ENCODE results near the gene BCKDHA.
"Not testable (repeated sequence)": the region's sequence is repeated elsewhere in the genome, so short reads cannot be mapped to it uniquely, and the experiment has no call there.

The BCKDHA gene

GRCh38 chr19:41427647-41428480, 30.2 kb downstream of the BCKDHA start:
- peak; percentile 48 for DNase-seq

GRCh38 chr19:41428481-41428859, 30.9 kb downstream of the BCKDHA start:
- DNase-seq, result no peak

GRCh38 chr19:41430922-41431321, 33.3 kb downstream of the BCKDHA start:
- no peak for DNase-seq

- DNase-seq, result peak; percentile 7
Observed at GRCh38 chr19:41431426-41432386, 34.1 kb downstream of the BCKDHA start.

GRCh38 chr19:41433171-41433570, 35.6 kb downstream of the BCKDHA start:
- DNase-seq, result no peak

- DNase-seq, result no peak
Observed at GRCh38 chr19:41434450-41434849, 36.8 kb downstream of the BCKDHA start.

- DNase-seq, result not testable (repeated sequence)
Observed at GRCh38 chr19:41435376-41435775, 37.8 kb downstream of the BCKDHA start.

GRCh38 chr19:41435936-41436673, 38.5 kb downstream of the BCKDHA start:
- DNase-seq, result no peak

GRCh38 chr19:41436674-41436951, 39.0 kb downstream of the BCKDHA start:
- DNase-seq, result no peak

- no peak for DNase-seq
Observed at GRCh38 chr19:41437944-41438574, 40.4 kb downstream of the BCKDHA start.

- peak; percentile 99 for DNase-seq
Observed at GRCh38 chr19:41439441-41440222, 42.0 kb downstream of the BCKDHA start, which contains the start of gene DMAC2. Gene DMAC2 (minus strand): TSS chr19:41439912. CDS start chr19:41439899, 13 bp downstream.

- no peak for DNase-seq
Observed at GRCh38 chr19:41441321-41441945, 43.8 kb downstream of the BCKDHA start.

- DNase-seq, result no peak
Observed at GRCh38 chr19:41442473-41443355, 45.1 kb downstream of the BCKDHA start, which contains the start of gene ERICH4. Gene ERICH4 (plus strand): TSS chr19:41443156. CDS start chr19:41443170, 14 bp downstream.

- DNase-seq, result no peak
Observed at GRCh38 chr19:41443813-41444455, 46.3 kb downstream of the BCKDHA start.

GRCh38 chr19:41445575-41445974, 48.0 kb downstream of the BCKDHA start:
- no peak for DNase-seq

- no peak for DNase-seq
Observed at GRCh38 chr19:41447732-41448332, 50.2 kb downstream of the BCKDHA start.

- peak; percentile 54 for DNase-seq
Observed at GRCh38 chr19:41449079-41449864, 51.7 kb downstream of the BCKDHA start.

GRCh38 chr19:41449865-41450178, 52.2 kb downstream of the BCKDHA start:
- no peak for DNase-seq
